ENCODE data around the gene VAMP5.

GRCh38 chr2:85606116-85606455 is 21.9 kb downstream of the VAMP5 start:
- TF ChIP-seq, protein P1, sequence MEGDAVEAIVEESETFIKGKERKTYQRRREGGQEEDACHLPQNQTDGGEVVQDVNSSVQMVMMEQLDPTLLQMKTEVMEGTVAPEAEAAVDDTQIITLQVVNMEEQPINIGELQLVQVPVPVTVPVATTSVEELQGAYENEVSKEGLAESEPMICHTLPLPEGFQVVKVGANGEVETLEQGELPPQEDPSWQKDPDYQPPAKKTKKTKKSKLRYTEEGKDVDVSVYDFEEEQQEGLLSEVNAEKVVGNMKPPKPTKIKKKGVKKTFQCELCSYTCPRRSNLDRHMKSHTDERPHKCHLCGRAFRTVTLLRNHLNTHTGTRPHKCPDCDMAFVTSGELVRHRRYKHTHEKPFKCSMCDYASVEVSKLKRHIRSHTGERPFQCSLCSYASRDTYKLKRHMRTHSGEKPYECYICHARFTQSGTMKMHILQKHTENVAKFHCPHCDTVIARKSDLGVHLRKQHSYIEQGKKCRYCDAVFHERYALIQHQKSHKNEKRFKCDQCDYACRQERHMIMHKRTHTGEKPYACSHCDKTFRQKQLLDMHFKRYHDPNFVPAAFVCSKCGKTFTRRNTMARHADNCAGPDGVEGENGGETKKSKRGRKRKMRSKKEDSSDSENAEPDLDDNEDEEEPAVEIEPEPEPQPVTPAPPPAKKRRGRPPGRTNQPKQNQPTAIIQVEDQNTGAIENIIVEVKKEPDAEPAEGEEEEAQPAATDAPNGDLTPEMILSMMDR (IDR thresholded peaks at IDR 0.05) = no peak
- no peak for TF ChIP-seq POLR2A (IDR thresholded peaks at IDR 0.05)
